ENCODE data around the gene KCNK1.
"Not testable (repeated sequence)": the region's sequence is repeated elsewhere in the genome, so short reads cannot be mapped to it uniquely, and the experiment has no call there.

DNA sequence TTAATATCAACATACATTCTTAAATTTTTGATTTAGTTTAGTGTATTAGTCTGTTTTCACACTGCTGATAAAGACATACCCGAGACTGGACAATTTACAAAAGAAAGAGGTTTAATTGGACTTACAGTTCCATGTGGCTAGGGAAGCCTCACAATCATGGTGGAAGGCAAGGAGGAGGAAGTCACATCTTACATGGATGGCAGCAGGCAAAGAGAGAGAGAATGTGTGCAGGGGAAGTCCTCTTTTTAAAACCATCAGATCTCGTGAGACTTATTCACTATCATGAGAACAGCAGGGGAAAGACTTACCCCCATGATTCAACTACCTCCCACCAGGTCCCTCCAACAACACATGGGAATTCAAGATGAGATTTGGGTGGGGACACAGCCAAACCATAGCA is 56.5 kb downstream of the KCNK1 start:
- TF ChIP-seq, protein P1, sequence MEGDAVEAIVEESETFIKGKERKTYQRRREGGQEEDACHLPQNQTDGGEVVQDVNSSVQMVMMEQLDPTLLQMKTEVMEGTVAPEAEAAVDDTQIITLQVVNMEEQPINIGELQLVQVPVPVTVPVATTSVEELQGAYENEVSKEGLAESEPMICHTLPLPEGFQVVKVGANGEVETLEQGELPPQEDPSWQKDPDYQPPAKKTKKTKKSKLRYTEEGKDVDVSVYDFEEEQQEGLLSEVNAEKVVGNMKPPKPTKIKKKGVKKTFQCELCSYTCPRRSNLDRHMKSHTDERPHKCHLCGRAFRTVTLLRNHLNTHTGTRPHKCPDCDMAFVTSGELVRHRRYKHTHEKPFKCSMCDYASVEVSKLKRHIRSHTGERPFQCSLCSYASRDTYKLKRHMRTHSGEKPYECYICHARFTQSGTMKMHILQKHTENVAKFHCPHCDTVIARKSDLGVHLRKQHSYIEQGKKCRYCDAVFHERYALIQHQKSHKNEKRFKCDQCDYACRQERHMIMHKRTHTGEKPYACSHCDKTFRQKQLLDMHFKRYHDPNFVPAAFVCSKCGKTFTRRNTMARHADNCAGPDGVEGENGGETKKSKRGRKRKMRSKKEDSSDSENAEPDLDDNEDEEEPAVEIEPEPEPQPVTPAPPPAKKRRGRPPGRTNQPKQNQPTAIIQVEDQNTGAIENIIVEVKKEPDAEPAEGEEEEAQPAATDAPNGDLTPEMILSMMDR (IDR thresholded peaks at IDR 0.05; ENCODE audit: low read depth, low read length, missing input control) = not testable (repeated sequence)
- not testable (repeated sequence) for TF ChIP-seq GABPA (IDR thresholded peaks at IDR 0.05 in 1 of 2, conservative IDR thresholded peaks at IDR 0.05 in 1 of 2); TAF1 (conservative IDR thresholded peaks at IDR 0.05); FOXA2 (IDR thresholded peaks at IDR 0.05)
- TF ChIP-seq, protein P2, sequence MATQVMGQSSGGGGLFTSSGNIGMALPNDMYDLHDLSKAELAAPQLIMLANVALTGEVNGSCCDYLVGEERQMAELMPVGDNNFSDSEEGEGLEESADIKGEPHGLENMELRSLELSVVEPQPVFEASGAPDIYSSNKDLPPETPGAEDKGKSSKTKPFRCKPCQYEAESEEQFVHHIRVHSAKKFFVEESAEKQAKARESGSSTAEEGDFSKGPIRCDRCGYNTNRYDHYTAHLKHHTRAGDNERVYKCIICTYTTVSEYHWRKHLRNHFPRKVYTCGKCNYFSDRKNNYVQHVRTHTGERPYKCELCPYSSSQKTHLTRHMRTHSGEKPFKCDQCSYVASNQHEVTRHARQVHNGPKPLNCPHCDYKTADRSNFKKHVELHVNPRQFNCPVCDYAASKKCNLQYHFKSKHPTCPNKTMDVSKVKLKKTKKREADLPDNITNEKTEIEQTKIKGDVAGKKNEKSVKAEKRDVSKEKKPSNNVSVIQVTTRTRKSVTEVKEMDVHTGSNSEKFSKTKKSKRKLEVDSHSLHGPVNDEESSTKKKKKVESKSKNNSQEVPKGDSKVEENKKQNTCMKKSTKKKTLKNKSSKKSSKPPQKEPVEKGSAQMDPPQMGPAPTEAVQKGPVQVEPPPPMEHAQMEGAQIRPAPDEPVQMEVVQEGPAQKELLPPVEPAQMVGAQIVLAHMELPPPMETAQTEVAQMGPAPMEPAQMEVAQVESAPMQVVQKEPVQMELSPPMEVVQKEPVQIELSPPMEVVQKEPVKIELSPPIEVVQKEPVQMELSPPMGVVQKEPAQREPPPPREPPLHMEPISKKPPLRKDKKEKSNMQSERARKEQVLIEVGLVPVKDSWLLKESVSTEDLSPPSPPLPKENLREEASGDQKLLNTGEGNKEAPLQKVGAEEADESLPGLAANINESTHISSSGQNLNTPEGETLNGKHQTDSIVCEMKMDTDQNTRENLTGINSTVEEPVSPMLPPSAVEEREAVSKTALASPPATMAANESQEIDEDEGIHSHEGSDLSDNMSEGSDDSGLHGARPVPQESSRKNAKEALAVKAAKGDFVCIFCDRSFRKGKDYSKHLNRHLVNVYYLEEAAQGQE (IDR thresholded peaks at IDR 0.05) = not testable (repeated sequence)
- TF ChIP-seq, protein P3, sequence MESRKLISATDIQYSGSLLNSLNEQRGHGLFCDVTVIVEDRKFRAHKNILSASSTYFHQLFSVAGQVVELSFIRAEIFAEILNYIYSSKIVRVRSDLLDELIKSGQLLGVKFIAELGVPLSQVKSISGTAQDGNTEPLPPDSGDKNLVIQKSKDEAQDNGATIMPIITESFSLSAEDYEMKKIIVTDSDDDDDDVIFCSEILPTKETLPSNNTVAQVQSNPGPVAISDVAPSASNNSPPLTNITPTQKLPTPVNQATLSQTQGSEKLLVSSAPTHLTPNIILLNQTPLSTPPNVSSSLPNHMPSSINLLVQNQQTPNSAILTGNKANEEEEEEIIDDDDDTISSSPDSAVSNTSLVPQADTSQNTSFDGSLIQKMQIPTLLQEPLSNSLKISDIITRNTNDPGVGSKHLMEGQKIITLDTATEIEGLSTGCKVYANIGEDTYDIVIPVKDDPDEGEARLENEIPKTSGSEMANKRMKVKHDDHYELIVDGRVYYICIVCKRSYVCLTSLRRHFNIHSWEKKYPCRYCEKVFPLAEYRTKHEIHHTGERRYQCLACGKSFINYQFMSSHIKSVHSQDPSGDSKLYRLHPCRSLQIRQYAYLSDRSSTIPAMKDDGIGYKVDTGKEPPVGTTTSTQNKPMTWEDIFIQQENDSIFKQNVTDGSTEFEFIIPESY (IDR thresholded peaks at IDR 0.05) = not testable (repeated sequence)
- TF ChIP-seq, protein P4, sequence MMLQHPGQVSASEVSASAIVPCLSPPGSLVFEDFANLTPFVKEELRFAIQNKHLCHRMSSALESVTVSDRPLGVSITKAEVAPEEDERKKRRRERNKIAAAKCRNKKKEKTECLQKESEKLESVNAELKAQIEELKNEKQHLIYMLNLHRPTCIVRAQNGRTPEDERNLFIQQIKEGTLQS (IDR thresholded peaks at IDR 0.05) = not testable (repeated sequence)

Measured in liver (tissue), 3 donors.